Trophoblast cell (in vitro differentiated cells and primary cell): Measurements from ENCODE around the gene SYCP1.

Experiments used
- DNase-seq, 2 donors: peaks; one replicate each; pipeline ENCODE4 v3.0.0-alpha.2; 2016
- H2AFZ ChIP-seq: 2 replicates; pipeline ENCODE4 v1.6.1; 2013; ENCODE audit warnings: low read length, moderate library complexity, mild to moderate bottlenecking; ENCODE audit not compliant: insufficient read depth, poor library complexity
- H2AK5ac ChIP-seq: 2 replicates; pipeline ENCODE4 v1.6.1; 2013; ENCODE audit warnings: mild to moderate bottlenecking, low read length
- H2BK120ac ChIP-seq: 2 replicates; pipeline ENCODE4 v1.6.1; 2013; ENCODE audit warnings: low read length, mild to moderate bottlenecking, moderate library complexity; ENCODE audit not compliant: insufficient read depth, poor library complexity
- H2BK12ac ChIP-seq: 2 replicates; pipeline ENCODE4 v1.6.1; 2013; ENCODE audit warnings: mild to moderate bottlenecking, low read length, moderate library complexity
- H2BK5ac ChIP-seq: 2 replicates; pipeline ENCODE4 v1.6.1; 2013; ENCODE audit warnings: low read length, low read depth, moderate library complexity, mild to moderate bottlenecking; ENCODE audit not compliant: poor library complexity
- H3K14ac ChIP-seq: 2 replicates; pipeline ENCODE4 v1.6.1; 2013; ENCODE audit warnings: mild to moderate bottlenecking, low read length
- H3K18ac ChIP-seq: 2 replicates; pipeline ENCODE4 v1.6.1; 2013; ENCODE audit warnings: mild to moderate bottlenecking, low read length
- H3K23ac ChIP-seq: 2 replicates; pipeline ENCODE4 v1.6.1; 2013; ENCODE audit warnings: low read length
- H3K27ac ChIP-seq: 2 replicates; pipeline ENCODE4 v1.5.1; 2013; ENCODE audit warnings: low read depth, mild to moderate bottlenecking, inconsistent platforms, low read length, moderate library complexity
- H3K27me3 ChIP-seq: 2 replicates; pipeline ENCODE4 v1.6.1; 2013; ENCODE audit warnings: inconsistent platforms, mild to moderate bottlenecking, low read length, moderate library complexity; ENCODE audit not compliant: insufficient read depth
- H3K36me3 ChIP-seq, 2 experiments: 1 replicate in 1 of 2; 2 replicates in 1 of 2; pipeline ENCODE4 v1.6.1; 2013; ENCODE audit warnings: low read length in 2 of 2, mild to moderate bottlenecking in 2 of 2, moderate library complexity in 1 of 2; ENCODE audit not compliant: insufficient read depth in 2 of 2, control insufficient read depth in 1 of 2
- H3K4ac ChIP-seq: 2 replicates; pipeline ENCODE4 v1.6.1; 2013; ENCODE audit warnings: low read depth, mild to moderate bottlenecking, low read length, moderate library complexity
- H3K4me1 ChIP-seq, 2 experiments: 1 replicate in 1 of 2; 2 replicates in 1 of 2; pipeline ENCODE4 v1.6.1; 2013; ENCODE audit warnings: low read length in 2 of 2, mild to moderate bottlenecking in 2 of 2, moderate library complexity in 1 of 2; ENCODE audit not compliant: insufficient read depth in 2 of 2, control insufficient read depth in 1 of 2
- H3K4me2 ChIP-seq: 2 replicates; pipeline ENCODE4 v1.6.1; 2013; ENCODE audit warnings: inconsistent platforms, mild to moderate bottlenecking, low read length, moderate library complexity
- H3K4me3 ChIP-seq: 2 replicates; pipeline ENCODE4 v1.5.1; 2013; ENCODE audit warnings: mild to moderate bottlenecking, low read depth, low read length, inconsistent platforms
- H3K79me1 ChIP-seq: one replicate; pipeline ENCODE4 v1.6.1; 2013; ENCODE audit warnings: low read length
- H3K79me2 ChIP-seq: 2 replicates; pipeline ENCODE4 v1.6.1; 2013; ENCODE audit warnings: low read length, mild to moderate bottlenecking; ENCODE audit not compliant: control insufficient read depth, insufficient read depth, poor library complexity
- H3K9ac ChIP-seq: 2 replicates; pipeline ENCODE4 v1.6.1; 2013; ENCODE audit warnings: mild to moderate bottlenecking, low read length
- H3K9me3 ChIP-seq: 2 replicates; pipeline ENCODE4 v1.6.1; 2013; ENCODE audit warnings: low read depth, mild to moderate bottlenecking, control low read depth, inconsistent platforms, low read length; ENCODE audit not compliant: insufficient read depth
- H4K12ac ChIP-seq: 2 replicates; pipeline ENCODE4 v1.6.1; 2013; ENCODE audit warnings: low read depth, mild to moderate bottlenecking, low read length, moderate library complexity
- H4K8ac ChIP-seq: 2 replicates; pipeline ENCODE4 v1.6.1; 2013; ENCODE audit warnings: low read depth, mild to moderate bottlenecking, low read length, moderate library complexity
- H4K91ac ChIP-seq: one replicate; pipeline ENCODE4 v1.6.1; 2013; ENCODE audit warnings: low read depth, mild to moderate bottlenecking, low read length, moderate library complexity
- WGBS: extraction: QIAGEN DNeasy Blood & Tissue Kit; methylation state at CpG from one replicate; pipeline ENCODE4 v1.1.7; 2013; ENCODE audit warnings: missing lambda C conversion rate; ENCODE audit not compliant: insufficient read length, insufficient coverage; ENCODE audit errors: extremely low coverage; 5-methylcytosine and 5-hydroxymethylcytosine counted together

SYCP1 gene

DNA sequence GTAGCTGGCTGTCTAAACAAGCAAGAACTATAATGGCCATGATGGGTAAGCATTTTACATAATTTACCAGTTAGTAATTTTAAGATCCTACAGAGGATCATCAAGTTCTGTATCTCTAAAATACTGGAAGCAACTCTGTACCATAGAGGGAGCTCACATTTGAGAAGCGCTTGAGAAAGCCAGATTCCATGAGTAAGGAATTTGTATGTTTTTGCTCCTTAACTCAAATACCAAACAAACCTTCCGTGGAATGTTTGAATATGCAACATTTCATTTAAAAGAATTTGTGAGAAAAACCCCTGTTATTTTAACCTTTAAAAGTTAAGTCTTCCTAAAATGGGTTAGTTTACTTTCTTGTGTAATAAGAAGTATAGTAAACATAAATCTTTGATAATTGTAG lies 176.9 kb downstream of the SYCP1 start:
- Histone ChIP-seq H3K36me3 (no peaks in the 10 kb centered on the region), H3K4me3 (no peak overlapping the region)

DNA sequence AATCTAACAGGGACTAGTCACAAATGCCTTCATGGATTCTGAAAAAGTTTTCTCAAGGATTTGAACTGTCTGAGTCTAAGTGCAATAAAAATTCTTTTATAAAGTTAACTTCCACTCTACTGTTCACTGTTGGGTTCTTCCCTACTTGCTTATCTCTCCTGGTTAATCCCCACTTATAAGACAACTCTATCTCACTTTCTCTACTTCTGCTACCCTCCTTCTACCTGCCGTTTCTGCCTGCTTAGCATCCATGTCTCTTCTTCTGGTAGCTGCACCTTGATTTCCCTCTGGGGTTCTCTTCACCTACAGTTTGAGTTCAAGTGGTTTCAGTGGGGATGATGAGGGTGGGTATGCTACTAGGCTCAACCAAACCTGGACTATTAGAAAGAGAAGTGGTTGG lies 181.0 kb downstream of the SYCP1 start:
- no CpG with 5 or more reads among the region's 1 CpG for WGBS
- H3K36me3 ChIP-seq, result no peaks in the 10 kb centered on the region

More for the DNA sequence above, 176.9 kb downstream of the SYCP1 start:
- no peaks in the 10 kb centered on the region for H3K27me3 ChIP-seq
- H4K91ac ChIP-seq, result no peak overlapping the region
- no peak overlapping the region for H2BK12ac ChIP-seq
- no peak overlapping the region for H2BK120ac ChIP-seq
- peak in 1 of 2 donors; percentile 65 for DNase-seq
- no peak overlapping the region for H2AK5ac ChIP-seq
- H4K8ac ChIP-seq, result no peak overlapping the region
- peaks cover 4% of the 10 kb centered on the region for H3K79me1 ChIP-seq
- peaks cover 0 to 1% of the 10 kb centered on the region in 2 experiments for H3K4me1 ChIP-seq
- H3K4ac ChIP-seq, result no peak overlapping the region
- no CpG with 5 or more reads among the region's 2 CpGs for WGBS
- H2AFZ ChIP-seq, result no peak overlapping the region
- no peak overlapping the region for H3K27ac ChIP-seq
- no peak overlapping the region for H2BK5ac ChIP-seq
- no peak overlapping the region for H3K9ac ChIP-seq
- H3K14ac ChIP-seq, result no peak overlapping the region
- no peak overlapping the region for H3K4me2 ChIP-seq
- H3K9me3 ChIP-seq, result no peaks in the 10 kb centered on the region
- H4K12ac ChIP-seq, result no peak overlapping the region
- no peak overlapping the region for H3K23ac ChIP-seq
- H3K18ac ChIP-seq, result no peak overlapping the region
- H3K79me2 ChIP-seq, result no peaks in the 10 kb centered on the region

DNA sequence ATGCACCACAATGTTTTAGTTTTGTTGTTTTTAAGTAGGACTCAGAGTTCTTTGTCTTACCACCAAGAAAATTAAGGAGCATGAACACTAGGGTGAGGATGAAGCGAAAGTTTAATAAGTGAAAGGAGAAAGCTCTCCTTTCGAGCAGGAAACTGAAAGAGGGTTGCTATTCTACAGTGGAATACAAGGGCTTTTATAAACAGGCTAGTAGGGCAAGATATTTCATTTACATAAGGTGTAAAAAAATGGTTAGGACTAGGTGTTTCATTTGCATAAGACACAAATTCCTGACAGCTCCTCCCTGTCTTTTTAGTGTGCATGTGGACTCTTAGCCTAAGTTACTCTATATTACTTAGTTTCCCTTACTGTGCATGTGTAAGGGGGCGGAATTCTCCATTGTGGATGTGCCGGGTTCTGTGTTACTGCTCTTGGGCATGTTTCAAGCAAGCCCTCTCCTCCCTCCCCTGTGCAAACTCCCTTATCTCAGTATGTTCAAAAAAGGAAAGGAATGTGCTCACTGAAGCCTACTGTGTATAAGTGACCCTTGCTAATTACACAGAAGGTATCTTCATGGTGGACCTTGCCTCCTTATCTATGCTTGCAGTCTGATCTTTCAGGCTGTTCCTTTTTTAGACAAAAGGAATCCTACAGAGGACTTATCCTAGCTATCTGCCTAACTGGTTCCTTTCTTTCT lies 182.3 kb downstream of the SYCP1 start:
- no peak overlapping the region for H3K4me3 ChIP-seq

More for the DNA sequence above, 181.0 kb downstream of the SYCP1 start:
- no peak overlapping the region for H4K12ac ChIP-seq
- no peak overlapping the region for H3K27ac ChIP-seq
- peak overlapping the region; percentile 11 for H2BK120ac ChIP-seq
- no peak overlapping the region for H3K9ac ChIP-seq
- H3K23ac ChIP-seq, result no peak overlapping the region
- H4K8ac ChIP-seq, result no peak overlapping the region
- no peak overlapping the region for H3K14ac ChIP-seq
- no peaks in the 10 kb centered on the region for H3K27me3 ChIP-seq
- no peaks in the 10 kb centered on the region for H3K79me2 ChIP-seq
- no peak overlapping the region for H3K4ac ChIP-seq
- peaks cover 1 to 2% of the 10 kb centered on the region in 2 experiments for H3K4me1 ChIP-seq
- H3K4me2 ChIP-seq, result no peak overlapping the region
- no peak overlapping the region for H2AFZ ChIP-seq
- H2BK12ac ChIP-seq, result peak overlapping the region; percentile 84
- H2BK5ac ChIP-seq, result no peak overlapping the region
- no peaks in the 10 kb centered on the region for H3K9me3 ChIP-seq
- H3K4me3 ChIP-seq, result no peak overlapping the region
- no peak overlapping the region for H3K18ac ChIP-seq
- H3K79me1 ChIP-seq, result peaks cover 5% of the 10 kb centered on the region
- H4K91ac ChIP-seq, result peak overlapping the region; percentile 18
- DNase-seq, result no peak
- H2AK5ac ChIP-seq, result peak overlapping the region; percentile 46

DNA sequence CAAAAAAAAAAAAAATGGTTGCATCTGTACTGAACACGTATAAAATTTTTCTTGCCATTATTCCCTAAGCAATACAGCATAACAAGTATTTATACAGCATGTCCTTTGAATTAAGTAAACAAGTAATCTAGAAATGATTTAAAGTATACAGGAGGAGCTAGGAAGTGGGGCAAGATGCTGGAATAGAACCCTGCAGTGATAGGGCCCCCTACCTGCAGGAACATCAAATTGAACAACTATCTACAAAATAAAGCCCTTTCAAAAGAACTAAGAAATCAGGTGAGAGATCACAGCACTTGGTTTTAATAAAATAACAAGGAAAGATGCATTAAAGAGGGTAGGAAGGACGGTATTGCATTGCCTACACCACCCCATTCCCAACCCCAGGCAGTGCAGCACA lies 185.8 kb downstream of the SYCP1 start:
- H4K91ac ChIP-seq, result no peak overlapping the region
- H3K9me3 ChIP-seq, result no peaks in the 10 kb centered on the region
- H3K9ac ChIP-seq, result no peak overlapping the region
- H4K12ac ChIP-seq, result no peak overlapping the region
- no peak overlapping the region for H3K4ac ChIP-seq
- DNase-seq, result no peak
- no peak overlapping the region for H2BK120ac ChIP-seq
- WGBS, result no CpG with 5 or more reads among the region's 2 CpGs
- no peak overlapping the region for H3K14ac ChIP-seq
- H3K27me3 ChIP-seq, result no peaks in the 10 kb centered on the region
- no peak overlapping the region for H4K8ac ChIP-seq
- H3K23ac ChIP-seq, result no peak overlapping the region
- no peak overlapping the region for H3K4me3 ChIP-seq
- no peak overlapping the region for H2BK5ac ChIP-seq
- no peak overlapping the region for H2AFZ ChIP-seq
- H2BK12ac ChIP-seq, result no peak overlapping the region
- peaks cover 5% of the 10 kb centered on the region for H3K79me1 ChIP-seq
- no peak overlapping the region for H2AK5ac ChIP-seq
- H3K4me1 ChIP-seq, result peaks cover 1 to 2% of the 10 kb centered on the region in 2 experiments
- H3K4me2 ChIP-seq, result no peak overlapping the region
- no peak overlapping the region for H3K27ac ChIP-seq
- H3K36me3 ChIP-seq, result no peaks in the 10 kb centered on the region
- no peaks in the 10 kb centered on the region for H3K79me2 ChIP-seq
- H3K18ac ChIP-seq, result no peak overlapping the region

More for the DNA sequence above, 182.3 kb downstream of the SYCP1 start:
- H3K4ac ChIP-seq, result no peak overlapping the region
- peak overlapping the region; percentile 13 for H2BK12ac ChIP-seq
- peak overlapping the region; percentile 50 for H3K27ac ChIP-seq
- H4K12ac ChIP-seq, result no peak overlapping the region
- peak in 1 of 2 donors; percentile 20 for DNase-seq
- no peaks in the 10 kb centered on the region for H3K27me3 ChIP-seq
- H3K9ac ChIP-seq, result no peak overlapping the region
- no peak overlapping the region for H3K4me2 ChIP-seq
- H3K79me1 ChIP-seq, result peaks cover 5% of the 10 kb centered on the region
- no peak overlapping the region for H2BK5ac ChIP-seq
- WGBS, result no CpG with 5 or more reads among the region's 4 CpGs
- no peak overlapping the region for H3K18ac ChIP-seq
- peaks cover 1 to 2% of the 10 kb centered on the region in 2 experiments for H3K4me1 ChIP-seq
- H4K91ac ChIP-seq, result peak overlapping the region; percentile 81
- no peak overlapping the region for H2AK5ac ChIP-seq
- no peak overlapping the region for H4K8ac ChIP-seq
- H2BK120ac ChIP-seq, result peak overlapping the region; percentile 38
- peak overlapping the region; percentile 83 for H3K14ac ChIP-seq
- no peaks in the 10 kb centered on the region for H3K36me3 ChIP-seq
- no peaks in the 10 kb centered on the region for H3K79me2 ChIP-seq
- no peak overlapping the region for H2AFZ ChIP-seq
- H3K23ac ChIP-seq, result no peak overlapping the region
- no peaks in the 10 kb centered on the region for H3K9me3 ChIP-seq
